Gastrocnemius medialis (tissue), 4 donors: ENCODE data around the gene VEZF1.

Experiments
- POLR2A ChIP-seq, 2 donors: fragments of 450-650 bp; IDR thresholded peaks; one replicate each; pipeline ENCODE4 v1.6.1; 2017; ENCODE audit warnings: antibody characterized with exemption in 2 of 2, mild to moderate bottlenecking in 2 of 2, moderate library complexity in 2 of 2
- TF ChIP-seq, protein P1 (sequence below), 5 experiments: fragments of 450-650 bp in 3 of 5; fragments of 200-600 bp in 2 of 5; sonication (generic) in 2 of 5; IDR thresholded peaks in 4 of 5; conservative IDR thresholded peaks in 1 of 5; 1 replicate in 4 of 5; 2 replicates in 1 of 5; pipeline ENCODE4 v1.5.1; 2016 to 2019; ENCODE audit warnings: antibody characterized with exemption in 5 of 5, mild to moderate bottlenecking in 3 of 5, moderate library complexity in 3 of 5

DNA sequence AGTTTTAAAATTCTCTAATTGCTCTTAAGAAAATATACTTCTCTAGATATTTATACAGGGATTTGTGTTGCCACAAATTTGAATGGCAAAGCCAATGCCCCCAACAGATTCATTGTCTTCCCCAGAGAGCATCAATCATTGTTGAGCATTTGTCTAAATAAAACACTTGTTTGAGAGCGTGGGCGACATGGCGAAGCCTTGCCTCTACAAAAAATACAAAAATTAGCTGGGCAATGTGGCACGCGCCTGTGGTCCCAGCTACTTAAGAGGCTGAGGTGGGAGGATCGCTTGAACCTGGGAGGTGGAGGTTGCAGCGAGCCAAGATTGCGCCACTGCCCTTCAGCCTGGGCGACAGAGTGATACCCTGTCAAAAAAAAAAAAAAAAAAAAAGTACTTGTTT is 32.3 kb upstream of the VEZF1 start:
- TF ChIP-seq, protein P1, sequence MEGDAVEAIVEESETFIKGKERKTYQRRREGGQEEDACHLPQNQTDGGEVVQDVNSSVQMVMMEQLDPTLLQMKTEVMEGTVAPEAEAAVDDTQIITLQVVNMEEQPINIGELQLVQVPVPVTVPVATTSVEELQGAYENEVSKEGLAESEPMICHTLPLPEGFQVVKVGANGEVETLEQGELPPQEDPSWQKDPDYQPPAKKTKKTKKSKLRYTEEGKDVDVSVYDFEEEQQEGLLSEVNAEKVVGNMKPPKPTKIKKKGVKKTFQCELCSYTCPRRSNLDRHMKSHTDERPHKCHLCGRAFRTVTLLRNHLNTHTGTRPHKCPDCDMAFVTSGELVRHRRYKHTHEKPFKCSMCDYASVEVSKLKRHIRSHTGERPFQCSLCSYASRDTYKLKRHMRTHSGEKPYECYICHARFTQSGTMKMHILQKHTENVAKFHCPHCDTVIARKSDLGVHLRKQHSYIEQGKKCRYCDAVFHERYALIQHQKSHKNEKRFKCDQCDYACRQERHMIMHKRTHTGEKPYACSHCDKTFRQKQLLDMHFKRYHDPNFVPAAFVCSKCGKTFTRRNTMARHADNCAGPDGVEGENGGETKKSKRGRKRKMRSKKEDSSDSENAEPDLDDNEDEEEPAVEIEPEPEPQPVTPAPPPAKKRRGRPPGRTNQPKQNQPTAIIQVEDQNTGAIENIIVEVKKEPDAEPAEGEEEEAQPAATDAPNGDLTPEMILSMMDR (IDR thresholded peaks at IDR 0.05 in 4 of 5, conservative IDR thresholded peaks at IDR 0.05 in 1 of 5): no peak
- TF ChIP-seq POLR2A (IDR thresholded peaks at IDR 0.05): no peak
